ENCODE data around the gene CERS6.

The CERS6 gene

GRCh38 chr2:168801961-168802858 lies 346.1 kb downstream of the CERS6 start, which contains the start of gene NOSTRIN:
Gene NOSTRIN, plus strand, starts transcription at chr2:168802637. Its CDS starts 10 bp downstream, at chr2:168802647.
- no peak for DNase-seq (ENCODE audit: low spot score)

DNA sequence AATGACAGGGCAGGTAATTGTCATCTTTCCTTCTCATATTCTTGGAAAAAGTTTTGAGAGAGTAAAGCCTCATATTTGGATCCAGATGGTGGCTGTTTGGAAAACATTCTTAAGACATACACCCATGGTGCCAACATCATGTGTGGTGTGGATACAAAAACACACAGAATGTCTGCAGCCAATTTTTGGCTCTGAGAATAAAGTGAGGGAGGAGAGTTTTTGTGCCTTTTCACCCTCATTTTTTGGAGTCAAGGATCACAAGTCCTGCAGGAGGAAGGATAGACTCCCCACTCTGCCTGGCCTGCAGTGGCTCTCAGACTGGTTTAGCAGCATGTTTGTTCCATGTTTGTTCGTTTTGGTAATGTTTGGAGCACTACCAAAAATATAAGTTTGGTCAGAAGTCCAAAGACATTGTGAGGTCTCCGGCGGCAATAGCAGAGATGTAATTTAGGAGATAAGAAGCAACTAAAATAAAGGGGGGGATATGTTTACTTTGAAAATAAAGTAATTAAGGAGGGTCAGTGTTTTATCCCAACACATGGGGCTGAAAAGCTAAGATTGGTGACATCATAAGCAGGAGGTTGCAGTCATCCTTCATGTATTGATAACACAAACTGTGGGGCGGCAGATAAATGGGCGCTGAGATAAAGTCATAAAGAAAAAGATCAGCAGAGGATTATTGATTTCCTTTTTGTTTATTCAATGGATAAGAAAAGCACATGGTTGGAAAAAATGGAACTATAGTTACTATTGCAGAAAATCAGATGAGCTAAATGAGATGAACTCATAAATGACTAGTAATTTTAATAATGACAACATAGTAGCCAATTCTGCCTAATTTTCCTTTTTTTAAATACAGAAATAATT lies 347.0 kb downstream of the CERS6 start:
- no peak for DNase-seq (ENCODE audit: low spot score)

DNA sequence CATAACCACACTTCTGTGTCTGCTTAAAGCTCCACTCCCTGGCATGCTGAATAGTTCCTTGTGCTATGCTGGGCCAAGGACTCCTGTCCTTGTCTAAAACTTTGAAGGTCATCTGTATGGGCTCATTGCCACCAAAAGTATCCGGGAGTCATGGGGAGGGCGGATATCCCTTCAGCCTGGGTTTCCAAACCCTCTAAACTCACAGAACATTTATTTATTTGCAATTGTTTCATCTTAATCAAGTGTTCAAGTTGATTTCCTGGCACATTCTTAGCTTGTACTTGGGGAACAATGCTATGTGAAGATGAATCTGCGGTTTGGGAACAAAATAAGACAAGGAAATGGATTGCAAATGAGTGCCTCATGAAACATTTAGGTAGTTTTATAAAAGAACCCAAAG lies 348.1 kb downstream of the CERS6 start:
- DNase-seq (ENCODE audit: low spot score): no peak

GRCh38 chr2:168805615-168806014 lies 349.5 kb downstream of the CERS6 start:
- DNase-seq (ENCODE audit: low spot score): no peak

GRCh38 chr2:168809537-168809936 lies 353.5 kb downstream of the CERS6 start:
- DNase-seq (ENCODE audit: low spot score): no peak

- no peak for DNase-seq (ENCODE audit: low spot score)
Measured at GRCh38 chr2:168810235-168810634, 354.2 kb downstream of the CERS6 start.

GRCh38 chr2:168811696-168812095 lies 355.6 kb downstream of the CERS6 start:
- DNase-seq (ENCODE audit: low spot score): no peak

DNA sequence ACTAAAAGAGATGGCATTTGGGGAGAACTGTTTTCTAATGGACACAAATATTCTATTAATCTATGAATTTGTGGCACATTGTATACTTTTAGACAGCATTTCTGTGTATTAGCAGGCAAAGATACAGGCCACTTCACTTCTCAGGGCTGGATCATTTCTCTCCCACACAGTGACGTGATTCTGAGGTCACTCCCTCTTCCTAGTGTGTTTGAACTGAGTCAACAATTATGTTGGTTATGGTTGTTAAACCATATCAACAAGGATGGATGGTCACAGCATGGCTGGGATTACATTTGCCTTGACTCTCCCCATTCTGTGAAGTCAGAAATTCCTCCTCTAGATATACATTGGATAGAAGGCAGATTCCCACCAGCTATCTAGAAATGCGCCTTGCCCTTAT lies 358.0 kb downstream of the CERS6 start:
- DNase-seq (ENCODE audit: low spot score): no peak

GRCh38 chr2:168814939-168815907 lies 359.2 kb downstream of the CERS6 start:
- no peak for DNase-seq (ENCODE audit: low spot score)

DNA sequence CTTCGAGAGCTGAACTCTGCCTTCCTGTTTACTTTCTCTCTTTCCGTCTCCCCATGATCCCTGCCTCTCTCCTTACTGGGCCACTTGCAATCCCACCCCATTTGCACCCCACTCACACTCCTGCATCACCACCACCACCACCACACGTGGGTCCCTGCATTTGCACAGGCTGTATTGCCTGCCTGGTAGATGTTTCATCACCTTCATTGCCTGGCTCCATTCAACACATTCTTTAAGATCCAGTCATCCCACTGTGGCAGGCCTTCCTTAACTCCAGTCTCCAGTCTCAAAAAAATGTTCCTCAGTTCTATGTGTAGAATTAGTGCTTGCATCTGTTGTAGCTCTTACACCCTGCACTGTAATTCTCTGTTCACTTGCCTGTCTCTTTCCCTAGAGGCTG lies 360.3 kb downstream of the CERS6 start:
- no peak for DNase-seq (ENCODE audit: low spot score)

DNA sequence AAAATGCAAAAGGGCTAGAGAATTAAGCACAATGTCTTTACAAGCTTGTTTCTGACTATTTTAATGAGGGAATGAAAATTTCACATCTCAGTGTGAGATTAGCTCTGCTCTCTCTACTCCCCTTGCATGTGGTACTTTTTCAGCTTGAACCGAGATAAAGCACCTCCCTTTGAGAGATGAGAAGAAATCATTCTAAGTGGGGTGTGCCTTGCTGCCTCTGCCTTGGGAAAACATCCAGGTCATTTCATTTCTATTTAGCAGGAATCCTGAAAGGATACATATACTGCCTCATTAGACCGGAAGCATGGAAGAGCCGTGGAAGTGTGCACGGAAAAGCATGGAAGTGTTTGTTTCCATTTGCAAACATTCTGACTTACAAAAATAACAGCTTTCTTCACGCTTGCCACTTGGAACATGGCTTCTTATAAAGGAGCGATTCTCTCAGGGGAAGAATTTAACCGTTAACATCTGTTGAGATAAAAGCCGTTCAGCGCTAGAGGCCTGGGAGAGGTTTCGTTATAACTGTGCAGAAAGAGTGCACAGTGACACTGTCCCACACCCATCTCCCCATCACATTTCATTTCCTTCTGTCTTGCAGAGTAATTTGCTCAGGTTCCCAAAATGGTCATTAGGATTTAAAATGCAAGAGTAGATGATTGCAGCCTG lies 363.1 kb downstream of the CERS6 start:
- DNase-seq (ENCODE audit: low spot score): no peak

DNA sequence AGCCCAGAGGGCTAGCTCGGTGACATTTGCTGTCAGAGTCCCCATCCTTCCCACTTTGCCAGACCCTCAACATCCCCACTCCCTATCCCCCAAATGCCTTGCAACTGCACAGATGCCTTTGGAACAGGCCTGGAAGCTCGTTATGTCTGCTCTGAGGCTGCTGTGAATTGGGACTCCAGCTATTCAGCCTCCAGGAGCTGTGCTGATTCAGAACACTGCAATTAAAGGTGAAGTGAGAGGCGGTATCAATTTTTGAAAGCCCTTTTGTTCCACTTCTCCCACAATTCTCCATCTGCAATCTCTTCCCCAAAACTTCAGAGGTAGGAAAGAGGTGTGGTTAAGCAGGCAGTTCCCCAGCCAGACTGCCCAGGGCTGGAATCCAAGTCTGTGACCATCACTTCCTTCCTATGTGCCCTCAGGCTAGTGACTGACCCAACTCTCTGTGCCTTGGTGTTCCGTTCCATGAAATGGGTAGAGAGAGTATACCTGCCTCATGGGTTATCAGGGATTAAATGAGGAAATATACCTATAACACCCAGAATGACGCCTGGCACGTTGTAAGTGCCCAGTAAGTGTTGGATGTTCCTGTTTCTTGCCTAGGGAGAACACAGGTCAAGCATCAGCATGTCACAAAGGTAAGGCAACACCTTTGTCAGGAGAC lies 363.9 kb downstream of the CERS6 start:
- DNase-seq (ENCODE audit: low spot score): no peak

GRCh38 chr2:168821577-168821976 lies 365.5 kb downstream of the CERS6 start:
- no peak for DNase-seq (ENCODE audit: low spot score)

- no peak for DNase-seq (ENCODE audit: low spot score)
Measured at GRCh38 chr2:168821992-168822391, 365.9 kb downstream of the CERS6 start.
